Measurements from ENCODE around the gene SECISBP2.
"Not testable (repeated sequence)": the region's sequence is repeated elsewhere in the genome, so short reads cannot be mapped to it uniquely, and the experiment has no call there.

The SECISBP2 gene

DNA sequence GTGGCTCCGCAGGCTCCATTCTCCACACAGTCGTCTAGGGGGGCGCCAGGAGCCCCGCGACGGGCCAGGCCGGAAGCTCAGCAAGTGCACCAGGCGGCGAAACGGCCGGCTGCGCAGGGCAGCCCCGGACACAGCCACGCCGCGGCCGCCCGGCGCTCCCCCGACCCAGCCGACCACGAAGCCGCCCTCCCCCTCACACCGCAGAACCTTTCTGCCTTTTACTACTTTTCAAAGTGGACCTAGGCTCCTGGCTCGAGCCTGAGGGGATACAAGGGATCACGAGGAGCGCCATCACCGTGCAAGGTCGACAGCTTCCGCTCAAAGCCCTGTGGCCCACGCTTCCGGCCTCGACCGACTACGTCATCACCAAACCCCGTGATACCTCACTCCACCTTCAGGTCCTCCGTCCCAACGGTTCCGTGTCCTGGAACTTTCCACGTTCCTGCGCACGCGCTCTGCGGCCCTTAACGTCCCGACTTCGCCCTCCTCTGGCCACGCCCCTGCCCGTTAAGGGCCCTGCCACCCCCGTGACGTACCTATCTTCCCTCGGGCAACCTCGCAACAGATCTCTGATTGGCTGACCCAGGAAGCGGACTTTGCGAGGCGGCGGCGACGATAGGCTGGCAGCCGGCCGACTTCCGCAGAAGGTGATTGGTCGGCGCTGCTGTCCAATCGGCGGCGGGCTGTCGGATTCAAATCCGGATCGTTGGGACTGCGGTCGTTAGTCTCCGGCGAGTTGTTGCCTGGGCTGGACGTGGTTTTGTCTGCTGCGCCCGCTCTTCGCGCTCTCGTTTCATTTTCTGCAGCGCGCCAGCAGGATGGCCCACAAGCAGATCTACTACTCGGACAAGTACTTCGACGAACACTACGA lies 7.6 kb upstream of the SECISBP2 start, which contains the start of gene CKS2:
Gene CKS2 (plus strand): TSS at position 721 of the 871 bp plus-strand sequence. CDS start 98 bp downstream, at position 819.
- peak; percentile 99 for DNase-seq

DNA sequence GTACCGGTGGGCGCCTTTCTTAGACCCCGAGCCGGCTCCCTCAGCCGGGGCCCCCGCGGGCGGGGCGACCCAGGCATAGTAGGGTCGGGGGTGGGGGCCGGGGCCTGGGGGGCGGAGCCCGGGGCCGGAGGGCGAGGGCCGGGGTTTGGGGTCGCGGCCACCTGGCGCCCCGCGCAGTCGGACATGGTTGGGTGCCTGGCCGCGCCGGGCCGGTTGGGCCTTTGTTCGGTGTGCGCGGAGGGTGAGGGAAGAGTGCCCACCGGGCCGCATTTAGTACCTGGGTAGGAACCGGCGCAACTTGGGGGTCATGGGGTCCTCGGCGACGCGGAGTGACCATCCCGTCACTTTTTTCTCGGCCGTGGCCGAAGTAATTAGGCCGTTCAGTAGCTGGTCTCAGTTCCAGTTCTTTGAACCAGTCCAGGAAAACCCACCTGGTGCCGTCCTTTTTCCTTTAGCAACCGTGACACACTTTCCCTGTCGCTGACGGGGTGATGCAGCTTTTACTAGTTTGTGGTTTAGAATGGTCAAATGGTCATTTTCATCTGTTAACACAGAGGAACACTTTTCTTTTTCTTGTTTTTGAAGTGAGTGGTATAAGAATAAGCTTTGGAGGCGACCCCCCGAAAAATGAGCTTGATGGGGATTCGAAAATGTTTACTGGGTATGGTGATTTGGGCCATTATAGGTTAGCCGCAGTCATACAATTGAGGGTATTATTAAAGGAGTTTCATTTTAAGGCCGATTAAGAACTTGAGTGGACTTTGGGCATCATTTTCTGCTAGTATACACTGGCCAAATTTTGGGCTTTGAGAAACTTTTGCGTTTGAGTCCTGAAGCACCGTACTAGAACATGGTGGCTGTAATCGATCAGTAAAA lies 6.7 kb upstream of the SECISBP2 start:
- no peak for DNase-seq

DNA sequence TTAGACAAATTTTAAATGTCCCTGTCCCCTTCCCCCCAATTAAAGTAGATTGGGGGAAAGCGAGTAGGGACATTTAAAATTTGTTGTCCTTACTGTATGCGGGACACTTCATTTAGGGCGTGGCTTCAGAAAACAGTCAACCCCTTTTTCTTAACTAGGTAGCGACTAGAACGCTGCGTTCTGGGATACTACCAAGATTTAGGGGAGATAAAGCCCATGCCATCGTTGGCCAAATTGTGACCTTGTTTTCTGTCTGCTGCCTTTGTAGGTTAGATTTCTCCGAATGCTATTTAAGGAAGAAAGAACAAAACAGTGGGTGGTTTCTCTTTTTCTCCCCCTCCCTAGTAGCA lies 6.1 kb upstream of the SECISBP2 start:
- no peak for DNase-seq

DNA sequence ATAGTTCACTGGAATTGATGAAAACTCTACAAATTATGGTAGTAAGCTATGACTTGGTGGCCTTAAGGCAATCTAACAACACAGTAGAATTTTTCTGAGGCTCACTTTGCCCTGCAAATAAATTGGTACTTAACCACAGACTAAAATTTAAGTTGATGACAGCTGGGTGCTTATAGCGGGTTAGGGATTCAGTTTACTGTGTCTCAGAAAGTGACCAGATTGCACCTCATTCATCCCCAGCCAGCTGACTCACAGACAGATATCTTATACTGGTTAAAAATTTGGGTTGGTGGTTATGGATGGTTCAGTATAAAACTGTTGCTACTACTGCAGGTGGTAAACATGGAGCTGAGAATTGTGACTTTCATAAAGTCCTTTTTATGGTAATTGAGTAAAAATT lies 4.5 kb upstream of the SECISBP2 start:
- DNase-seq: no peak

DNA sequence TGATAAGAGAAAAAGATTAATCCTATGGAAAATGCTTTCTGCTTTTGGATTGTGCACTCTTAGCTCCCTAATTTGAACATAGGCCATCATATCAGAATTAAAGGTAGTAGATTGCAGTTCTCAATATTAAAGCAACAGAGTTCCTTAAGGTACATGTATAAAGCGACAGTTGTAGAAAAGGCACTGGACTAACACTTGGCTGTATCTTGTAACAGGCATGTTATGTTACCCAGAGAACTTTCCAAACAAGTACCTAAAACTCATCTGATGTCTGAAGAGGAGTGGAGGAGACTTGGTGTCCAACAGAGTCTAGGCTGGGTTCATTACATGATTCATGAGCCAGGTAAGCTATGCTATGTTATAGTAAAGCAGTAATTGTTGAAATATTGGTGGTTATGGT lies 3.3 kb upstream of the SECISBP2 start:
- no peak for DNase-seq

DNA sequence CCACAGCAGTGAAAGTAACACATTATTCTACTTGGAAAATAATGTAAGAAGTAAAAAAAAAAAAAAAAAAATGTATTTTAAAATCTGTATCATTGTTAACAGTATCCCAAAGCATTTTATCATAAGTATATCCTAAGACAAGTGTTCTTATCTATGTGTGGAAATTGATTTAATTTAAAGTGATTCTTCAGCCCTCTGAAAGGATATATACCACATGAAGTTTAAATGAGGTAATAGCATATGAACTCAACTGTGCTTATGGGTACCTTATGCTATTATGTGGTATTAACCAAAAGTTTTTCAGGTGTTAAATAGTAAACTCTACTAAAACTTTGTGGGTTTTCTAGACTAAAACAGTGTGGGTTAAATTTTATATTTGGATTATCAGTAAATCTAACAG lies 2.8 kb upstream of the SECISBP2 start:
- DNase-seq: no peak

DNA sequence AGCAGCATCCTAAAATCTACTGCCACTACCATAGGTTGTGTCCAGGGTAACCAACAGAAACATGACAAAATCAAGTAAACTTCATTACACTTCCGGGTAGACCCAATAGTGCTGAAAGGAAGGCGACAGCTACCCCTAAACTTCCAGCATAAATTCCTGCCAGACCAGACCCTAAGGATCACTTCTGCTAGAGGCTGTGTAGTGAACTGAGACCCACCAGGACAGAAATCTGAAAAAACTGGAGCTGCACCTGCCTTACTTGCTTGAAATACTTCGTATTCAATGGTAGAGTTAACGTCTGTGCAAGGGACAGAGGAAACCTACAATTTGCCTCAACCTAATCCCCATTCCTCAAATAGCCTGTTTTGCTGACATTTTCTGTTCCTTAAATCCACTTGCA lies 1.0 kb upstream of the SECISBP2 start:
- DNase-seq: no peak

DNA sequence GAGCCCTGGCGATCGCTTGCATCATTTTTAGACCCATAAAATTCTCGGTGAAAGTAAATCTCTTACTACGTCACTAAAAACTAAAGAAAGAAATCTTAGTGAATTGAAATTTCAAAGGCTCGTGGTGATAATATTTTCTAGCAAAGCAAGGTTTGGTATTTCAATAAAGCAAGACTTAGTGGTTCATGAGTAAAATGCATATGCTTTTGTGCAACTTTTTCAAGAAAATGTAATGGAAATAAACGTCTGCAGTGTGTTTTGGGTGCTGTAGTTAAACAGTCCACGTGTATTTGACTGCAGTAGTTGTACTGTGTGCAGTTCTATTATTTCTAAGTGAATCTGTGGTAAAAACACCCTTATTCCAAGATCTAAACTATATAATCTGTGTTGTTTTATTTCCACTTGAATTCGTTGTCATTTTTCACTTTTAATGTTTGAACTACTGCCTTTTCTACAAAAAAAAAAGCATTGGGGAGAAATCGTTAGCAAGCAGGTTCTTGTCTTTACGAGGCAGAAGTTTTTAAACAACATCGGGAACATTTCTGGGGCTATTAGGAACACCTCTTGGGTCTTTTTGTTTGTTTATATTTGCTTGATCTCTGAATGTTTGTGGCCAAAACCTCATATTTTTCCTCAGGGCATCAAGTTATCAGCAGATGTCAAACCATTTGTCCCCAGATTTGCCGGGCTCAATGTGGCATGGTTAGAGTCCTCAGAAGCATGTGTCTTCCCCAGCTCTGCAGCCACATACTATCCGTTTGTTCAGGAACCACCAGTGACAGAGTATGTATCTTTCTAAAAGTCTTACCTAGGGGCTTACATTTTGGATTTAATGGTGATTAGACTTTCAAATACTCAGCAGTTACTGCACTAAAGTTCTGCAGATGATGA lies 960 bp downstream of the SECISBP2 start:
- no peak for DNase-seq

DNA sequence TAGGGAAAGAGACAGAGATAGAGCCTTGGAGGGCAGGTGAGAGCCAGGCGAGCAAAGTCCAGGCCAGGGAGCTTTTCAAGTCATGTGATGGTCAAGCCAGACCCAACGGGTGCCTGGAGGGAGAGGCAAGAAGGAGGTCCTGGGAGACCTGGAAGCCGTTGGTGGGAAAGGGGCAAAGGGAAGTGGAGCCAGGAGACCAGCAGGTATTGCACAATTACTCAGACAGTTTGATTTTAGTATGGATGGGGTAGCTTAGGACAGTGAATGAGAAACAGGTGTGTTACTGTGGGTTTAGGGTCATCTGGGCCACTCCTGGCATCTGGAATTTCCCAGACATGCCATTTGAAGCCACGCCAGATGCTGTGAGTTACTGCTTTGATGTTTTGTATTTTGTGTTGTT lies 5.1 kb downstream of the SECISBP2 start:
- no peak for DNase-seq

DNA sequence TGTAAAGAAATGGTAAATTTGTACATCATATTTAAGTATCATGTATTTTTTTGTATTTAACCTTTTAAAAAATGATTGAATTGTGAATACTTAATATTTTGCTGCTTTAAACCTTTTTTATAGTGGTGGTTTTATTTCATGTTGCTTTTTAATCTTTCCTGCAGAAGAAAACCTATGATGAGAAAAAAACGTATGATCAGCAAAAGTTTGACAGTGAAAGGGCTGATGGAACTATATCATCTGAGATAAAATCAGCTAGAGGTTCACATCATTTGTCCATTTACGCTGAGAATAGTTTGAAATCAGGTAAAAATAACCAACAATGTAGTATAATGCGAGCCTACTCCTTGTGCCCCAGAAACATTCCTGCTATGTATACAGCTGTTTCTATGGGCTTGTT lies 7.4 kb downstream of the SECISBP2 start:
- no peak for DNase-seq

DNA sequence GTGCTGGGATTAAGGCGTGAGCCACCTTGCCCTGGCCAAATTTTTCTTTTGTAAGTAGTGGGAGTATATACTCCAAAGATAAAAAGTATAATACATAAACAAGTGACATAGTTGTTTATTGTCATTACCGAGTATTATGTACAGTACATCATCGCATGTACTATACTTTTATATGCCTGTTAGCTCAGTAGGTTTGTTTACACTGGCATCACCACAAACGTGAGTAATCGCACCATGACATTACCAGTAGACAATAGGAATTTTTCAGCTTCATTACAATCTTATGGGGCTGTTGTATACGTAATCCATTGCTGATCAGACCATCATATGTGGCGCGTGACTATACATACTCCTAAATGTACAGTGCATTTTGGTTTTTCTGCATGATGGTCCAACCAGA lies 9.8 kb downstream of the SECISBP2 start:
- no peak for DNase-seq

DNA sequence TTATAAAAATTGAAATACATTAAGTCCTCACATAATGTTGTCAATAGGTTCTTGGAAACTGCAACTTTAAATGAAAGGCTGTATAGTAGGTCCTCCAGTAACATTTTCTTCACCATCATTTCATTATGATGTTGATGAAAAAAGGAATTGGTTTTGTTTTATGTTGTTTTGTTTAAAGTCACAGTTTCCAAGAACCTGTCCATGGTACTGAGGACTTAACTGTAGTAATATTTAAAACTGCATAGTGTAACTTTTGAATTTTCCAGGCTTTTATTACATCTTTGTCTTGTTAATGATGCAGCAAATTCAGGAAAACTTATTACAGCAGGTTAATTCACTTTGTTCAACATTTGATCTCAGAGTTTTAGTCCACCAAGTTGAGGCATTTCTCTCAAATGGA lies 11.6 kb downstream of the SECISBP2 start:
- no peak for DNase-seq

DNA sequence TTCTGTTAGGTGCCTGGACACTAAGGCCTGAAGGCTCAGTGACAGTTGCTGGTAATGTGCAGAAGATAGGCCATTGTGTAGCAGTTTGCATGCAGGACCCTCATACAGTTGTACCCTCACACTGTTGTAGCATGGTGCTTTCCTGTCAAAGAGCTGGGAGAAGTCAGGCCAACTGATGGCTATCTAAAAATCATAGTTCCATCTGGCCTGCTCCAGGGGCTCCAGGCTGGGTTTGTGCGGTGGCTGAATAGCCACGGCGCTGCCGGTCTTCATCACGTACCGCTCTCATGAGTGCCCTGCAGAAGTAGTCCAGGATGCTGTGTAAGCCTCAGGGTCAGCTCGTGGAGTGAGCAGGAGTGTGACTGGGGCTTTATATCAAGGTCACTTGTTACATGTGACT lies 12.2 kb downstream of the SECISBP2 start:
- DNase-seq: no peak

DNA sequence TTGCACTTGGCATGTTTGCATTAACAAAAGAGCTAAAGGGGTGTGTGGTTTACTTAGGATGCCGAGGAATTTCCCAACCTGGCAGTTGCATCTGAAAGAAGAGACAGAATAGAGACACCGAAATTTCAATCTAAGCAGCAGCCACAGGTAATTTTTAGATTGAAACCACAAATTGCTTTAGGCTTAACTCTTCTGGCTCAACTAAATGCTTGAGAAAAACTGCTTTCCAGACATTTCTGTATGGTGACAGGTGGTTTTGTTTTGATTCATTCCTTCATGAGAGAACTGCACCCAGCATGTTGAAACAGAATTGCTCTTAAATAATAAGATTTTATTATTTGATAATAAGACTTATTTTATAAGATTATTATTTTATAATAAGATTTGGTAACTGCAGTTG lies 21.5 kb downstream of the SECISBP2 start:
- DNase-seq: no peak

DNA sequence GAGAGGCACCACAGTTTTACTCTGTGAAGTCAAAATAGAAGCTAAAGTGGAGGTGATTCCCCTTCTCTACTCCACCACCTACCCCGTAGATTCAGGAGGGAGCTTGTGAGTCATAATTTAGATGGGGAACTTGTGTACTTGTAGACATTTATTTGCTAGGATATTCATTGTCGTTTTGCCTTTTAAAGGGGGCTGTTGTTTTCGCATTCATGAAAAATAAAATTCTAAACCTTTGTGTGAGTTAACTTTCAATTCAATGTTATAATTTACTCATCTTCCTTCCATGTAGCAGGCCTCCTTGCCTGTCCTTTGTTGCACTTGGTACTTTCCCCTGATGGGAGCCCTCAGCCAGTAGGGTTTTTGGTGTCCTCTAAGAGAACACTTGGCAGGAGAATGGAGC lies 22.0 kb downstream of the SECISBP2 start:
- no peak for DNase-seq

DNA sequence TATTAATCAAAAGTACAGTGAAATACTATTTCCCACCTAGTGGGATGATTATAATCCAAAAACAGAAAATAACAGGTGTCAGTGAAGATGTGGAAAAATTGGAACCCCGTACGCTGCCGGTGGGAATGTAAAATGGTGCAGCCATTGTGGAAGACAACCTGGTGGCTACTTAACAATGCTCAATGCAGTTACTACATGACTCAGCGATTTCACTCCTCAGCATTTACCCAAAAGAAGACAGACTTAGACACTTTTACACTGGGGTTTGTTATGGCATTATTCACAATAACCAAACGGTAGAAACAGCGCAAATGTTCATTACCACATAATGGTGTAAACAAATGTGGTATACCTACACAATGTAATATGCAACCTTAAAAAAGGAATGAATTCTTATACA lies 23.9 kb downstream of the SECISBP2 start:
- no peak for DNase-seq

DNA sequence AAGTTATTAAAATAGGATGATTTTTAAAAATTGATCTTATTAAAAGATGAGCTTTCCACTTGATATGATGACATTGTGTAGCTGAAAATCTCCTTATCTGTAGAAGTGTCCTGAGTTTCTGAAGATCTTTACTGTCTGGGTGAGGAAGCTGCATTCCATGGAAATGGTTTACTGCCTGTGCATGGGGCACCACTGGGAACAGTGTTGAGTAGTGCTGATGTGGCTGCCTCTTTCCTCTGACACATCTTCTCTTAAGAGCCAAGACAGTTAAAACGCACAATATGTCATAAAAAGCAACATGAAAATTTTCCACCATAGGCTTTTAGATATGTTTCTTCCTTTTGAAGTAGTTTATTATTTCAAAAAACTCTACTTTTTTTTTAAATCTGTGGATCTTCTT lies 24.6 kb downstream of the SECISBP2 start:
- DNase-seq: no peak

DNA sequence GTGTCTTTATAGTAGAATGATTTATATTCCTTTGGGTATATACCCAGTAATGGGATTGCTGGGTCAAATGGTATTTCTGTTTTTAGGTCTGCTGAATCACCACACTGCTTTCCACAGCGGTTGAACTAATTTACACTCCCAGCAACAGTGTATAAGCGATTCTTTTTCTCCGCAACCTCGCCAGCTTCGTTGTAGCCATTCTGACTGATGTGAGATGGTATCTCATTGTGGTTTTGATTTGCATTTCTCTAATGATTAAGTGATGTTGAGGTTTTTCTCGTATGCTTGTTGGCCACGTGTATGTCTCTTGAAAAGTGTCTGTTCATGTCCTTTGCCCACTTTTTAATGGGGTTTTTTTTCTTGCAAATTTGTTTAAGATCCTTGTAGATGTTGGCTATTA lies 25.5 kb downstream of the SECISBP2 start:
- not testable (repeated sequence) for DNase-seq

DNA sequence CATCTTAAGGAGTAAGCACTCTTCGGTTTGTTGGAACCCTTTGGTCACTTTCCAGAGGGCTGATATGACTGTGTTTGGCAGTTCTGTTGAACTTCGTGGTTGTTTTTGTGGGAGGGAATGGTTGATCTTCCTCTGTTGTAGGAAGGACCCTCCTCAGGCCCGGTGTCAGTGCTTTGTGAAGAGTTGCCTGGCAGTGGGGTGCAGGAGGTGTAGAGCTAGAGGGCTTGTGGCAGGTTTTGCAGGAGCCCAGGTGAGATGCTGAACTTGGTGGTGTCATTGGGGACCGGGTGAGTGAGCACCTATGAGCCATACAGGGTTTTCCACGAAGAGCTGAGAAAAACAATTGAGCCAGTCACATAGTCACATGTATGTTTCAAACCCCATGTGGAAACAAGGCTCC lies 27.2 kb downstream of the SECISBP2 start:
- DNase-seq: no peak

DNA sequence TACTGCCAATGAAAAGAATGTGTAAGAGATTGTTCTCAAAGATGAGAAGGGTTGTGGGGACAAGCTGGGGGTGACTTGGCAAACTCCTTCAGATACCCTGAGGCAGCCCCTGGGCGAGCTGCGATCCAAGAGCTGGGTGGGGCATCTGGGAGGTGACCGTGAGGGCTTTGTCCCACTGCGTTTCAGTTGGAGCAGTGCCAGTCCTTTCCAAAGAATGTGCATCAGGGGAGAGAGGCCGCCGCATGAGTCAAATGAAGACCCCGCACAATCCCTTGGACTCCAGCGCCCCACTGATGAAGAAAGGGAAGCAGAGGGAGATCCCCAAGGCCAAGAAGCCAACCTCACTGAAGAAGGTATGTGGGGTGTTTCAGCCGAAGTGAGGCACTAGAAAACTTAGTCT lies 28.4 kb downstream of the SECISBP2 start:
- DNase-seq: no peak

DNA sequence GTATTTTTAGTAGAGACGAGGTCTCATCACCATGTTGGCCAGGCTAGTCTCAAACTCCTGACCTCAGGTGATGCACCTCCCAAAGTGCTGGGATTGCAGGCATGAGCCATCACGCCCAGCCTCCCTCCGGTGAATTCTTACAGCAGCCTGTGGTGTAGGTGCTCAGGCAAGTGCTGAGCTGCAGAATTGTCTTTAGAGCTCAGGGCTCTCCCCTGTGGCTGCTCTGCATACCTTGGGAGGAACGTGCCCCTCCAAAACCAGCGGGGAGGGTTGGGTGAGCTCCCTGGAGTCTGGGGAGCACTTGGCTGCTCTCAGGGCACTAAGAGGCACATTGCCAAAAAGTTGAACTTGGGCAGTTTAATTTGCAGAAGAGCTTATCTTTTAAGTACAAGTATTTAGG lies 29.4 kb downstream of the SECISBP2 start:
- no peak for DNase-seq

DNA sequence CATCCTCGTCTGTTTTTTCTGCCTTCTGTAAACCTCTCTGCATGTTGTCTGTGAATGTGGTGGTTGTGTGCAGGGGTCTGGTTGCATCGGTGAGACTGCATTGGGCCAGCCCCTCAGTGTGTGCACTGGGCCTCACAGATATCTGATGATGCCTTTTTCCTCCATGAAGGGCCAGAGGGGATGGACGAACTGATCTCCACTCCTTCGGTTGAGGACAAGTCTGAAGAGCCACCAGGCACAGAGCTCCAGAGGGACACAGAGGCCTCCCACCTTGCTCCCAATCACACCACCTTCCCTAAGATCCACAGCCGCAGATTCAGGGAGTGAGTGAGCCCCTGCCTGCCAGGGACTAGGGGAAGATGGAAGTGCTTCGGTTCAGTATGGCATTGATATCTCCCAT lies 31.3 kb downstream of the SECISBP2 start:
- no peak for DNase-seq

DNA sequence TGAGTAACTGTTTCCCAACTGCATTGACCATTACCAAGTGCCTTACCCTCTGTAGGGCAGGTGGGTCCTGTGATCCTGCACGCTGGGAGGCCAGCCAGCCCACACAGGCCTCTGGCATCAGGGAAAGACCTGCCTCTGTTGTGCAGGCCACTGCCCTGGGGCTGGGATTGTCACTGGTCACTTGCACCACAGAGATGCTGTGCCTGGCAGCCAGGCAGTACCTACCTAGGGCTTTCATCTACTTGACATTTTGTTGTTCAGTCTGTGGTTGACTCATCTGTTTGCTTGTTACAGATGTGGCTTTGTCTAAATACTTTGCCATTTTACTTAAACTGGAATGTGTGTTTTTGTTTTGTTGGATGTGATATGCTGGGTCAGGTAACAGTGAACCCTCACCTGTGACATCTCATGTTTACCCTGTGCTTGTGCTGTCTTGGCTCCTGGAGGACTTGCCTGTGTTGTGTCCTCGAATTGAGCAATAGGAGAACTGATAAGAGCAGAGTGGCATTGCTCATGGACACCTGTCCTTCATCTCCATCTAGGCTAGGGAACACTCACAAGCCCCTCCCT lies 32.8 kb downstream of the SECISBP2 start:
- DNase-seq: no peak
